Bone marrow (tissue), 2 donors: ENCODE results near the gene CDNF.

ENCODE experiments used
- DNase-seq, 2 donors: peaks; one replicate each; lab custom pipeline; 2025; lab: John Stamatoyannopoulos, UW

Gene CDNF

GRCh38 chr10:14798636-14799035 lies 39.2 kb downstream of the CDNF start:
- DNase-seq = no peak

GRCh38 chr10:14787938-14788337 lies 49.9 kb downstream of the CDNF start:
- DNase-seq = no peak

GRCh38 chr10:14784459-14785055 lies 53.3 kb downstream of the CDNF start:
- DNase-seq = no peak

GRCh38 chr10:14782691-14783363 lies 55.0 kb downstream of the CDNF start:
- DNase-seq = peak in 1 of 2 donors; percentile 82

GRCh38 chr10:14781763-14782162 lies 56.1 kb downstream of the CDNF start:
- peak in 1 of 2 donors; percentile 15 for DNase-seq

GRCh38 chr10:14779001-14779651 lies 58.7 kb downstream of the CDNF start:
- DNase-seq = no peak

GRCh38 chr10:14776546-14776945 lies 61.3 kb downstream of the CDNF start:
- no peak for DNase-seq

- DNase-seq = no peak
Measured at GRCh38 chr10:14775656-14776055, 62.2 kb downstream of the CDNF start.

- DNase-seq = no peak
Measured at GRCh38 chr10:14774797-14775196, 63.0 kb downstream of the CDNF start, which contains the start of gene FAM107B. Gene FAM107B (minus strand): TSS chr10:14774897. CDS start chr10:14774663, 234 bp downstream.

- no peak for DNase-seq
Measured at GRCh38 chr10:14774214-14774580, 63.6 kb downstream of the CDNF start.

- DNase-seq = no peak
Measured at GRCh38 chr10:14773551-14774213, 64.2 kb downstream of the CDNF start.

GRCh38 chr10:14772399-14772798 lies 65.4 kb downstream of the CDNF start:
- no peak for DNase-seq

GRCh38 chr10:14770927-14771326 lies 66.9 kb downstream of the CDNF start:
- no peak for DNase-seq
